Measurements from ENCODE around the gene PPRC1.

DNA sequence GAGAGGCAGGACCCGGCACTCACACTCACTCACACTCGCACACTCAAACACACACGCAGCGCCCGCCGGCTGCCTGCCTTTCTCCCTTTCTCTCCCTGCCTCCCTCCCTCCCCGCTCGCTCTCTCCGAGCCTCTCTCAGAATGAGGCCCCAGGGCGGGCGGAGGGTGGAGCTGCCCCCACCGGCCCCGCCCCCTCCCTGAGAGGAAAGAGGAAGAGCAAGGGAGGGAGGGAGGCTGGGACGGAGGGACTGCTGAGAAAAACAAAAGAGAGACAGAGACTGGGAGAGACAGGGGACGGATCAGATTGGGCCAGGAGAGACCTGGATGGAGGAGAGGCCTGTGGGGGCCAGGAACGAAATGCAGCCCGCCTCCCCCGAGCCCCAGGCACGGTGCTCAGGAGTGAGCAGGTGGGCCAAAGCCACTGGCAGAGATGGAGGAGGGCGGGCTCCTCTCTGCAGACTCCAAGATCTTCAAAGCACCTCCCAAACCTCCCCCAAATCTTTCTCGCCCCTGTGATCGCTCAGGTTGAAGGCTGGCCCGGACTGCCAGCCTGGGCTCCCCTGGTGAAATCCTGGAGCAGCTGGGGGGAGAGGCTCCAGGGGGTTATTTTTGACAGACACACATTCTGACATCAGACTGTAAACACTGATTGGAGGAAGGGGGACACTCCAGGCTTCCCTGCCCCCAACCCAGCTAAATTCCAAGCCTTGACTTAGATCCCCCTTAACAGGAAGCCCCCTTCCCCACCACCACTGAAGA, 17.8 kb upstream of the PPRC1 start:
- TF ChIP-seq EZH2 (IDR thresholded peaks at IDR 0.05; ENCODE audit: borderline replicate concordance, low read length): no peak
- TF ChIP-seq, protein P1, sequence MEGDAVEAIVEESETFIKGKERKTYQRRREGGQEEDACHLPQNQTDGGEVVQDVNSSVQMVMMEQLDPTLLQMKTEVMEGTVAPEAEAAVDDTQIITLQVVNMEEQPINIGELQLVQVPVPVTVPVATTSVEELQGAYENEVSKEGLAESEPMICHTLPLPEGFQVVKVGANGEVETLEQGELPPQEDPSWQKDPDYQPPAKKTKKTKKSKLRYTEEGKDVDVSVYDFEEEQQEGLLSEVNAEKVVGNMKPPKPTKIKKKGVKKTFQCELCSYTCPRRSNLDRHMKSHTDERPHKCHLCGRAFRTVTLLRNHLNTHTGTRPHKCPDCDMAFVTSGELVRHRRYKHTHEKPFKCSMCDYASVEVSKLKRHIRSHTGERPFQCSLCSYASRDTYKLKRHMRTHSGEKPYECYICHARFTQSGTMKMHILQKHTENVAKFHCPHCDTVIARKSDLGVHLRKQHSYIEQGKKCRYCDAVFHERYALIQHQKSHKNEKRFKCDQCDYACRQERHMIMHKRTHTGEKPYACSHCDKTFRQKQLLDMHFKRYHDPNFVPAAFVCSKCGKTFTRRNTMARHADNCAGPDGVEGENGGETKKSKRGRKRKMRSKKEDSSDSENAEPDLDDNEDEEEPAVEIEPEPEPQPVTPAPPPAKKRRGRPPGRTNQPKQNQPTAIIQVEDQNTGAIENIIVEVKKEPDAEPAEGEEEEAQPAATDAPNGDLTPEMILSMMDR (IDR thresholded peaks at IDR 0.05; ENCODE audit: low read length): no peak
